AG09309 (cell line): ENCODE data around the gene CXorf58.
"Not testable (repeated sequence)": the region's sequence is repeated elsewhere in the genome, so short reads cannot be mapped to it uniquely, and the experiment has no call there.

Experiments
- DNase-seq: peaks from one replicate; pipeline ENCODE4 v3.0.0-alpha.2; 2010; ENCODE audit warnings: low read depth
- H3K4me3 ChIP-seq: 2 replicates; pipeline ENCODE4 v1.5.1; 2011; ENCODE audit warnings: mild to moderate bottlenecking, low read depth, low read length, moderate library complexity; ENCODE audit not compliant: control insufficient read depth
- TF ChIP-seq, protein P1 (sequence below): IDR thresholded peaks from 2 replicates; pipeline ENCODE4 v1.5.1; 2011; ENCODE audit warnings: mild to moderate bottlenecking, low read depth, low read length, inconsistent platforms; ENCODE audit not compliant: insufficient read depth, control insufficient read depth; ENCODE audit errors: missing control alignments

The CXorf58 gene

DNA sequence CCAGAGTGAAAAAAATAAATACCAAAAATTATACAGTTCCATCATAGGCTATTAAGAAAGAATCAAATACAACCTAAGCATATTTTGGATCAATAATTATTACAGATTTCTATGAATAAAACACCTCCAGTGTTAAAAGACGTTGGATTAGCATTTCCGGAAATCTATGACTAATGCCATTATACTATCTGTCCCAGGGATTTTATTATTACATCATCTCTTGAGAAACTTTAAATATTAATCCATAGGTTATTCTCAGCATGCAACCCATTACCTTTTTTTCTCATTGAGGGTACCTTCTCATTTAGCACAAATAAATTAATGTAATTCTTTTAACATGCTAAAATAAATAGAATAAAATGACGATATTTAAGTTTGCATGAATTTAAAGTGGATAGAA lies 44.6 kb downstream of the CXorf58 start:
- no peak for DNase-seq
- H3K4me3 ChIP-seq = no peak overlapping the region
- TF ChIP-seq, protein P1, sequence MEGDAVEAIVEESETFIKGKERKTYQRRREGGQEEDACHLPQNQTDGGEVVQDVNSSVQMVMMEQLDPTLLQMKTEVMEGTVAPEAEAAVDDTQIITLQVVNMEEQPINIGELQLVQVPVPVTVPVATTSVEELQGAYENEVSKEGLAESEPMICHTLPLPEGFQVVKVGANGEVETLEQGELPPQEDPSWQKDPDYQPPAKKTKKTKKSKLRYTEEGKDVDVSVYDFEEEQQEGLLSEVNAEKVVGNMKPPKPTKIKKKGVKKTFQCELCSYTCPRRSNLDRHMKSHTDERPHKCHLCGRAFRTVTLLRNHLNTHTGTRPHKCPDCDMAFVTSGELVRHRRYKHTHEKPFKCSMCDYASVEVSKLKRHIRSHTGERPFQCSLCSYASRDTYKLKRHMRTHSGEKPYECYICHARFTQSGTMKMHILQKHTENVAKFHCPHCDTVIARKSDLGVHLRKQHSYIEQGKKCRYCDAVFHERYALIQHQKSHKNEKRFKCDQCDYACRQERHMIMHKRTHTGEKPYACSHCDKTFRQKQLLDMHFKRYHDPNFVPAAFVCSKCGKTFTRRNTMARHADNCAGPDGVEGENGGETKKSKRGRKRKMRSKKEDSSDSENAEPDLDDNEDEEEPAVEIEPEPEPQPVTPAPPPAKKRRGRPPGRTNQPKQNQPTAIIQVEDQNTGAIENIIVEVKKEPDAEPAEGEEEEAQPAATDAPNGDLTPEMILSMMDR = no peak

DNA sequence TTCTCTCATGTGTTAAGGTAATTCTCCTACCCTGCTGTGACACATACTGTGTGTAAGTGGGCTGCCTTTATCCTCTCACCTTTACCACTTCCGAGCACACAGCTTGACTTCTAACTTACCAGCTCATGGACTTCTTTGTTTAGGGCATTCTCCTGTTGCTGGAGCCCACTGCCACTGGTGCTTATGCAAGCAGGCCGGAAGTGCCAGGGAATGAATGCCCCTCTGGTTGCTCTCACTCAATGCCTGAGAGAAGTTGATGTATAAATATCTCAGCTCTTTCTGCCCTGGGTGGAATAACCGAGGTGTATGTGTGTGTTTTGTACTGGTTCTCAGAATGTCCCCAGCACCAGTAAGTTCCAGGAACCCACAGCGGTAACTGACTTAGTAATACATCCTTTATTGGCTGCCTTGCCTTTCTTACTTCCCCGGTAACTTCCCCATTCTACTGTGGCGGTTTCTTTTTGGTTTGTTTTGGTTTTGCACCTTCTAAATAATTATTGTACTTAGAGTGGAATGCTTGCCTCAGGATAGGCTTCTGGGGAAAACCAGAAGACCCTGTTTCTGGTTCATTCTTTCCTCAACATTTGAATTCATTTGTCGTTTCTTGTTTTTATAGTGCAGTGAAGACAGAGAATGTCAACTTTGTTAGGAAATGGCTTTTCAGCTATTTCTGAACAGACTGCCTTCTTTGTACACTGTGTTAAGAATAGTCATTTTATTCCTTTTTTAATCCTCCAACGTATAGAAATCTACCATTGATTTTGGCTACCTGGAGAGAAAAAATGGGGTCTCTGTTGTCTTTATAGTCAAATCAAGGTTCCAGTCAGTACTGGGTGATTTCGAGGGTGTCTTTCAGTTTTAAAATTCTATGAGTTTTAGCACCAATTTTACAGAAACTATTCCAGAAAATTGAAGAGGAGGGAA lies 45.4 kb downstream of the CXorf58 start:
- no peak overlapping the region for H3K4me3 ChIP-seq
- no peak for DNase-seq
- TF ChIP-seq, protein P1 = no peak

DNA sequence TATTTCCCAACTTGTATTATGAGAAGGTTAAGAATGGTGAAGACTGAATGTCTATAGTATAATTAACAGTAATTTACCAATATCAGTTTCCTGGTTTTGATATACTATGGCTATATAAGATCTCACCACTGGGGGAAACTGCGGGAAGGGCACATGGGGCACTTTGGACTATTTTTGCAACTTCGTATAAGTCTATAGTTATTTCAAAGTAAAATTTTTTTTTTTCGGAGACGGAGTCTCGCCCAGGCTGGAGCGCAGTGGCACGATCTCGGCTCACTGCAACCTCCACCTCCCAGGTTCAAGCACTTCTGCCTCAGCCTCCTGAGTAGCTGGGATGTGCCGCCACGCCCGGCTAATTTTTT lies 46.1 kb downstream of the CXorf58 start:
- TF ChIP-seq, protein P1 = no peak
- no peak for DNase-seq
- H3K4me3 ChIP-seq = no peak overlapping the region

DNA sequence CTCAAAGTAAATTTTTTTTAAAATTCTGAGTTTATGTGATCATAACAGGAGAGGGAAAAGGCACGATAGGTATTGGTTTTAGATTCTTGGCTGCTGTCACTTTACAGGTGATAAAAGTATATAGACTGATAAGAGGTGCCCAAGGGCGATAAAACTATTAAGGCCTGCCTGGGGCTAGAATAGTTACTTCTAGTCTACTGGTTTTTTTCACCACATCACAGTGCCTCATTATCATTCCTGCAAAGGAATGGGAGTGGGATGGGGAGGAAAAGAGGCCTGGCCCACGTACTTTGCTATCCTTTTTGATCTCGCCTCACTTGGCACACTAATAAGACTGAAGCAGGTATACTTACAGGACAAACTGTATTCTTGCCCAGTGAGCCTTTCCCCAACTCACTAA lies 46.6 kb downstream of the CXorf58 start:
- TF ChIP-seq, protein P1 = no peak
- DNase-seq = no peak
- no peak overlapping the region for H3K4me3 ChIP-seq

DNA sequence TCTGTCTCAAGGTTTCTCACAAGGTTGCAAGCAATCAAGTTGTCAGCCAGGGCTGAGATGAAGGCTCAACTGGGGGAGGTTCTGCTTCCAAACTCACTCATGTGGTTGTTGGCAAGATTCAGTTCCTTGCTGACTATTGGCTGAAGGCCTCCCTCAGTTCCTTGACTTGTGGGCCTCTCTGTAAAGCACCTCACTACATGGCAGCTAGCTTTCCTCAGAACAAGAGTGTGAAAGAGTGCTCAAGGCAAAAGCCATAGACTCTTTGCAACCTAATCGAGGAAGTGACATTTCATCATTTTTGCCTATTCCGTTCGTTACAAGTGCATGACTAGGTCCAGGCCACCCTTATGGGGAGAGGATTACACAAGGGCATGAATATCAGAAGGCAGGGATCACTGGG lies 52.0 kb downstream of the CXorf58 start:
- TF ChIP-seq, protein P1 = no peak

DNA sequence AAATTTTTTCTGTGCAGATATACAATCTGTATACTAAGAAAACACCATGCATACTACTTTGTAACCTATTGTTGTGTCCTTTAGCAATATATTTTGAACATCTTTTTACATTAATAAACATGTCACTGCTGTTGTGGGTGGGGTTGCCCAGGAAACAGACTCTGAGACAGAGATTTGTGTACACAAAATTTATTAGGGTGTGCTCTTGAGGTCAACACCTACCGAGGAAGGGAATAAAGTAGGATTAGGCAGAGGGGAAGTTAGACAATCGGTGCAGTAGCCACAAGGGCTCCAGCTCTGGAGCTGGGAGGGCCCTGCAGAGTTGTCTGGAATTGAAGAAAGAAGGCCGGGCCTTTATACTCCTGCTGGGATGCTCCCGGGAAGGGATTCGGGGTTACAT lies 56.4 kb downstream of the CXorf58 start:
- no peak for DNase-seq
- TF ChIP-seq, protein P1 = no peak

More for the DNA sequence above, 52.0 kb downstream of the CXorf58 start:
- no peak for DNase-seq
- H3K4me3 ChIP-seq = no peak overlapping the region

DNA sequence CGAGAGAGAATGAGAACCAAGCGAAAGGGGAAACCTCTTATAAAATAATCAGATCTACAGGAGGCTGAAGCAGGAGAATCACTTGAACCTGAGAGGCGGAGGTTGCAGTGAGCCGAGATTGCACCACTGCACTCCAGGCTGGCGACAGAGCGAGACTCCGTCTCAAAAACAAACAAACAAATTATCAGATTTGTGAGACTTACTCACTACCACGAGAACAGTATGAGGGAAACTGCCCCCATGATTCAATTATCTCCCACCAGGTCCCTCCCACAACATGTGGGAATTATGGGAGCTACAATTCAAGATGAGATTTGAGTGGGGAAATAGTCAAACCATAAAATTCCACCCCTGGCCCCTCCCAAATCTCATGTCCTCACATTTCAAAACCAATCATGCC lies 57.8 kb downstream of the CXorf58 start:
- not testable (repeated sequence) for H3K4me3 ChIP-seq, DNase-seq

More for the DNA sequence above, 56.4 kb downstream of the CXorf58 start:
- H3K4me3 ChIP-seq = no peak overlapping the region
